Mesothelial cell of epicardium (in vitro differentiated cells): Measurements from ENCODE around the gene STX11. TPM values are rescaled to one million over a fixed set of nuclear protein-coding genes. Genes with fewer than 3 reads are reported as not detected.
A peak's percentile ranks its signal among the peaks of the same experiment; 100 is the strongest.

Source experiments
- DNase-seq, 2 experiments: peaks; one replicate each; pipeline ENCODE4 v3.0.0; 2021; ENCODE audit warnings: low spot score in 2 of 2; ENCODE audit not compliant: unreplicated experiment in 2 of 2
- H3K27ac Mint-ChIP-seq: 2 replicates; pipeline ENCODE4 v1.8.0; 2021; ENCODE audit warnings: mixed read lengths
- H3K27me3 Mint-ChIP-seq: 2 replicates; pipeline ENCODE4 v1.8.0; 2021; ENCODE audit warnings: low read depth, mixed read lengths
- H3K36me3 Mint-ChIP-seq: 2 replicates; pipeline ENCODE4 v1.8.0; 2021; ENCODE audit warnings: mixed read lengths
- H3K4me1 Mint-ChIP-seq: 2 replicates; pipeline ENCODE4 v1.8.0; 2021; ENCODE audit warnings: mixed read lengths
- H3K4me3 Mint-ChIP-seq: 2 replicates; pipeline ENCODE4 v1.8.0; 2021; ENCODE audit warnings: mild to moderate bottlenecking, moderate library complexity, mixed read lengths
- H3K9me3 Mint-ChIP-seq: 2 replicates; pipeline ENCODE4 v1.8.0; 2021; ENCODE audit warnings: mixed read lengths
- CTCF ChIP-seq: fragments of 200-600 bp; sonication (generic); IDR thresholded peaks from one replicate; pipeline ENCODE4 v1.5.0; 2021; ENCODE audit warnings: antibody characterized with exemption; ENCODE audit not compliant: unreplicated experiment
- total RNA-seq: library from RNA; stranded (reverse); gene quantifications from 3 replicates; pipeline ENCODE4 v1.2.1, GENCODE V29; 2021

STX11 gene
- total RNA-seq, 1 donor from 2014 or later, result 4.5 TPM

- DNase-seq, result no peak
- no peaks in the 10 kb centered on the region for H3K27me3 Mint-ChIP-seq
- H3K4me3 Mint-ChIP-seq, result no peak overlapping the region
- TF ChIP-seq CTCF, result no peak
- peaks cover 10% of the 10 kb centered on the region for H3K36me3 Mint-ChIP-seq
- H3K9me3 Mint-ChIP-seq, result peaks cover 8% of the 10 kb centered on the region
- H3K4me1 Mint-ChIP-seq, result peaks cover 16% of the 10 kb centered on the region
- no peak overlapping the region for H3K27ac Mint-ChIP-seq
Observed at GRCh38 chr6:144190080-144190479, 39.8 kb downstream of the STX11 start.

- H3K4me1 Mint-ChIP-seq, result peaks cover 10% of the 10 kb centered on the region
- no peaks in the 10 kb centered on the region for H3K27me3 Mint-ChIP-seq
- no peak overlapping the region for H3K4me3 Mint-ChIP-seq
- no peak for TF ChIP-seq CTCF
- H3K9me3 Mint-ChIP-seq, result peaks cover 8% of the 10 kb centered on the region
- peaks cover 10% of the 10 kb centered on the region for H3K36me3 Mint-ChIP-seq
- no peak overlapping the region for H3K27ac Mint-ChIP-seq
- no peak for DNase-seq
Observed at GRCh38 chr6:144190593-144190992, 40.3 kb downstream of the STX11 start.

- Mint-ChIP-seq H3K27me3 (no peaks in the 10 kb centered on the region), H3K27ac (no peak overlapping the region), H3K9me3 (peaks cover 2% of the 10 kb centered on the region), H3K4me1 (peaks cover 14% of the 10 kb centered on the region), H3K36me3 (peaks cover 1% of the 10 kb centered on the region), H3K4me3 (no peak overlapping the region)
- no peak for DNase-seq
- TF ChIP-seq CTCF, result no peak
Observed at GRCh38 chr6:144193181-144193580, 42.9 kb downstream of the STX11 start.

- no peaks in the 10 kb centered on the region for H3K36me3 Mint-ChIP-seq
- no peak for TF ChIP-seq CTCF
- H3K4me3 Mint-ChIP-seq, result no peak overlapping the region
- DNase-seq, result no peak
- H3K9me3 Mint-ChIP-seq, result no peaks in the 10 kb centered on the region
- H3K27me3 Mint-ChIP-seq, result no peaks in the 10 kb centered on the region
- H3K4me1 Mint-ChIP-seq, result peaks cover 12% of the 10 kb centered on the region
- no peak overlapping the region for H3K27ac Mint-ChIP-seq
Observed at GRCh38 chr6:144194293-144194810, 44.0 kb downstream of the STX11 start.

- Mint-ChIP-seq H3K27ac (peak overlapping the region; percentile 73), H3K4me3 (no peak overlapping the region), H3K36me3 (no peaks in the 10 kb centered on the region), H3K9me3 (peaks cover 7% of the 10 kb centered on the region), H3K27me3 (no peaks in the 10 kb centered on the region), H3K4me1 (peaks cover 9% of the 10 kb centered on the region)
- no peak for TF ChIP-seq CTCF
- no peak for DNase-seq
Observed at GRCh38 chr6:144195671-144196270, 45.5 kb downstream of the STX11 start.
